Keratinocyte (primary cell): ENCODE data around the gene SUN3. TPM values are rescaled to one million over a fixed set of nuclear protein-coding genes. Genes with fewer than 3 reads are reported as not detected.

ENCODE experiments used
- DNase-seq: peaks from one replicate; pipeline ENCODE4 v3.0.0-alpha.2; 2011; ENCODE audit warnings: low read depth, missing footprints, low spot score
- FAIRE-seq: peaks from 2 replicates; lab custom pipeline; 2011; peaks lifted over from hg19 to GRCh38; lab: Jason Lieb, UNC
- H2AFZ ChIP-seq: 2 replicates; pipeline ENCODE4 v1.6.0; 2012; ENCODE audit warnings: low read length, control low read depth, inconsistent platforms; ENCODE audit not compliant: control insufficient read depth
- H3K27ac ChIP-seq: 2 replicates; pipeline ENCODE4 v1.5.1; 2011; ENCODE audit warnings: low read length; ENCODE audit not compliant: control insufficient read depth, insufficient read depth
- H3K27me3 ChIP-seq: 3 replicates; pipeline ENCODE4 v1.6.0; 2011; ENCODE audit warnings: low read length; ENCODE audit not compliant: control insufficient read depth, insufficient read depth; ENCODE audit errors: extremely low read depth
- H3K36me3 ChIP-seq, 2 experiments: 2 replicates in 1 of 2; 3 replicates in 1 of 2; pipeline ENCODE4 v1.5.1; 2011; ENCODE audit warnings: low read length in 2 of 2, mild to moderate bottlenecking in 1 of 2; ENCODE audit not compliant: control insufficient read depth in 2 of 2, insufficient read depth in 2 of 2; ENCODE audit errors: extremely low read depth in 1 of 2
- H3K4me1 ChIP-seq: 3 replicates; pipeline ENCODE4 v1.5.1; 2011; ENCODE audit warnings: low read length; ENCODE audit not compliant: control insufficient read depth, insufficient read depth; ENCODE audit errors: extremely low read depth
- H3K4me2 ChIP-seq: 3 replicates; pipeline ENCODE4 v1.6.0; 2011; ENCODE audit warnings: low read depth, low read length; ENCODE audit not compliant: control insufficient read depth, insufficient read depth; ENCODE audit errors: extremely low read depth
- H3K4me3 ChIP-seq, 3 experiments: fragments of 200-600 bp in 1 of 3; sonication (generic) in 1 of 3; 2 replicates in 2 of 3; 3 replicates in 1 of 3; pipeline ENCODE4 v1.5.1; 2011 to 2016; ENCODE audit warnings: low read length in 3 of 3, mild to moderate bottlenecking in 3 of 3, control low read depth in 2 of 3, inconsistent platforms in 1 of 3, low read depth in 1 of 3, mixed read lengths in 1 of 3, mixed run types in 1 of 3, moderate library complexity in 1 of 3; ENCODE audit not compliant: control insufficient read depth in 2 of 3, insufficient read depth in 2 of 3; ENCODE audit errors: extremely low read depth in 1 of 3
- H3K79me2 ChIP-seq: 2 replicates; pipeline ENCODE4 v1.6.0; 2012; ENCODE audit warnings: low read length; ENCODE audit not compliant: control insufficient read depth, insufficient read depth
- H3K9ac ChIP-seq: 3 replicates; pipeline ENCODE4 v1.6.0; 2011; ENCODE audit warnings: low read length; ENCODE audit not compliant: control insufficient read depth, insufficient read depth; ENCODE audit errors: extremely low read depth
- H3K9me1 ChIP-seq: 3 replicates; pipeline ENCODE4 v1.6.0; 2011; ENCODE audit warnings: low read length; ENCODE audit not compliant: control insufficient read depth, insufficient read depth; ENCODE audit errors: extremely low read depth
- H3K9me3 ChIP-seq: 2 replicates; pipeline ENCODE4 v1.5.1; 2012; ENCODE audit warnings: low read depth, low read length; ENCODE audit not compliant: control insufficient read depth
- H4K20me1 ChIP-seq: 3 replicates; pipeline ENCODE4 v1.6.0; 2011; ENCODE audit warnings: low read length; ENCODE audit not compliant: control insufficient read depth, insufficient read depth; ENCODE audit errors: extremely low read depth
- CTCF ChIP-seq, 3 experiments: IDR thresholded peaks in 1 of 3; conservative IDR thresholded peaks in 1 of 3; optimal IDR thresholded peaks in 1 of 3; 2 replicates in 2 of 3; 3 replicates in 1 of 3; pipeline versions ENCODE3 to v1.5.1; 2011; ENCODE audit warnings: low read length in 3 of 3, mild to moderate bottlenecking in 3 of 3, moderate library complexity in 2 of 3, control low read depth in 1 of 3, inconsistent platforms in 1 of 3; ENCODE audit not compliant: insufficient read depth in 2 of 3; ENCODE audit errors: extremely low read depth in 1 of 3
- EZH2 ChIP-seq: IDR thresholded peaks from one replicate; pipeline ENCODE4 v1.6.1; 2012; ENCODE audit warnings: inconsistent platforms, mild to moderate bottlenecking, low read length, moderate library complexity
- dilution Hi-C: fragments of 300-500 bp; cut with MboI; formaldehyde crosslinking; loops from one replicate; pipeline ENCODE4 v1.7.0; 2020; ENCODE audit warnings: low sequenced_read_pairs; ENCODE audit not compliant: extremely low pct_ligation_motif_present
- polyA plus RNA-seq, 5 experiments: library from polyadenylated mRNA; depleted of rRNA in 3 of 5; stranded (reverse) in 3 of 5; stranded (forward) in 1 of 5; unstranded in 1 of 5; fragments of >200 nt; gene quantifications; 1 replicate in 1 of 5; 2 replicates in 3 of 5; 3 replicates in 1 of 5; pipeline versions ENCODE4 v1.2.1 to v1.2.3, GENCODE V29; 2011 to 2012; ENCODE audit warnings: missing spikeins in 2 of 5, low read depth in 1 of 5, low replicate concordance in 1 of 5

SUN3 gene
- polyA plus RNA-seq, 1 donor (not counting 4 experiments of a cell fraction or from before 2014, with no cell fraction given): not detected

- Histone ChIP-seq H3K27me3 (no peaks in the 10 kb centered on the region), H2AFZ (no peak overlapping the region), H3K9me1 (no peaks in the 10 kb centered on the region), H3K36me3 (no peaks in the 10 kb centered on the region), H3K4me2 (no peak overlapping the region), H3K27ac (no peak overlapping the region), H3K4me3 (no peak overlapping the region), H4K20me1 (no peaks in the 10 kb centered on the region), H3K9ac (no peak overlapping the region), H3K9me3 (no peaks in the 10 kb centered on the region), H3K4me1 (peaks cover 6% of the 10 kb centered on the region), H3K79me2 (no peaks in the 10 kb centered on the region)
- FAIRE-seq: no peak
- TF ChIP-seq CTCF (optimal IDR thresholded peaks at IDR 0.05 in 1 of 3, IDR thresholded peaks at IDR 0.05 in 1 of 3, conservative IDR thresholded peaks at IDR 0.05 in 1 of 3; ENCODE audit: extremely low read depth in 1 of 3, insufficient read depth in 2 of 3, low read length in 3 of 3) (no peak), EZH2 (no peak)
- no peak for DNase-seq
- dilution Hi-C loops: no loop called here
These were observed 82.1 kb downstream of the SUN3 start for GRCh38 chr7:47946581-47947354.

DNA sequence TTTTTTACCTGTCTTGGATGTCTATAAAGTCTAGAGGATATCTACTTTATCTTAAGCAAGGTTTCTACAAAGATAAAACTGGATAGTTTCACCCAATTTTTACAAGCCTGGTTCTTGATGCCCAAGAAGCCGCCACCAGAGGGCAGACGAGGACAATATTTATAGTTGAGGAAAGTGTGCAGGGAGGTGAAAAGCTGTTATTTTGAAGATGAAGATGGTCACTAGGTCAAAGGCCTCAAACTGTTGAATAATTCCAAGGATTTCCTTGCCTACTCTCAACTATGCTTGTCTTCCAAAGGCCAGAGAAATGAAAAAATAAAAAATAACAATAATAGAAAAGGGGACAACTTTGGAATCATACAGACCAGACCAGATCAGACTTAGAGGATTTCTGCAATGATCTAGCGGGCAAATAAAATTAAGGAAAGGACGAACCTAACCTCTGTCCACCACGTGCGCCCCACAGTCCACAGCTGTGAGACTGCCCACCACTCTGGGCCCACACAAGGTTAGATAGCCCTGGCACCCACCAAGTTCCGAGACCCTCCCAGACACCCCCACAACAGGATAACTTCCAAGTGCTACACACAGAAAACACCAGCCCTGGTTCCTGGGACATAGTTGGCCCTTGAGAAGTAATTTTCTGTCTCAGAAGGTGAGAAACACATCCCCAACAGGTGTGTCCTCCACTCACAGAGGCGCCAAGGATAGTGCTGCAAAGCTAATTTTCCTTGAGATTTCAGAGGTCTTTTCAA, 83.5 kb downstream of the SUN3 start:
- FAIRE-seq (no peak), DNase-seq (no peak)
- no peaks in the 10 kb centered on the region for H3K79me2 ChIP-seq
- no peaks in the 10 kb centered on the region for H3K9me3 ChIP-seq
- TF ChIP-seq CTCF (optimal IDR thresholded peaks at IDR 0.05 in 1 of 3, IDR thresholded peaks at IDR 0.05 in 1 of 3, conservative IDR thresholded peaks at IDR 0.05 in 1 of 3; ENCODE audit: extremely low read depth in 1 of 3, insufficient read depth in 2 of 3, low read length in 3 of 3) (peak; percentile 56 to 64 (median 60)), EZH2 (no peak)
- no peak overlapping the region for H2AFZ ChIP-seq
- peaks cover 6% of the 10 kb centered on the region for H3K4me1 ChIP-seq
- H4K20me1 ChIP-seq: no peaks in the 10 kb centered on the region
- H3K36me3 ChIP-seq: no peaks in the 10 kb centered on the region
- no peaks in the 10 kb centered on the region for H3K27me3 ChIP-seq
- dilution Hi-C loops: no loop called here
- H3K9me1 ChIP-seq: no peaks in the 10 kb centered on the region
- H3K4me2 ChIP-seq: no peak overlapping the region
- no peak overlapping the region for H3K9ac ChIP-seq
- no peak overlapping the region for H3K4me3 ChIP-seq
- H3K27ac ChIP-seq: no peak overlapping the region
